GM12878 (cell line): ENCODE results near the gene MYL7. TPM values are rescaled to one million over a fixed set of nuclear protein-coding genes. Genes with fewer than 3 reads are reported as not detected.

Source experiments
- ATAC-seq: fragments of 200-7000 bp; cut with Tn5 transposase; 3 replicates; pipeline ENCODE4 v1.9.1; 2020; ENCODE audit warnings: mild to moderate bottlenecking, moderate library complexity
- BruUV-seq: library from RNA; stranded (reverse); fragments of 400-500 nt; replicated peaks from 2 replicates; lab custom pipeline; 2021; lab: Mats Ljungman, UMichigan
- CTCF ChIA-PET: fragments of 300-600 bp; sonication (Branson Sonifier 250); formaldehyde crosslinking; extraction: SDS; loops from one replicate; lab custom pipeline; 2021; ENCODE audit warnings: inconsistent platforms; lab: Yijun Ruan, JAX
- POLR2A ChIA-PET: fragments of 350-600 bp; formaldehyde crosslinking; extraction: SDS; loops from one replicate; lab custom pipeline; 2021; ENCODE audit warnings: inconsistent platforms; lab: Charles Lee
- RAD21 ChIA-PET: fragments of 300-600 bp; sonication (Branson Sonifier 250); formaldehyde crosslinking; loops from one replicate; lab custom pipeline; 2023; ENCODE audit warnings: antibody characterized with exemption; ENCODE audit not compliant: unreplicated experiment; lab: Charles Lee
- SMC1A ChIA-PET: fragments of 300-600 bp; sonication (Branson Sonifier 250); formaldehyde crosslinking; loops from one replicate; lab custom pipeline; 2023; ENCODE audit not compliant: unreplicated experiment, uncharacterized antibody; lab: Charles Lee
- DNase-seq: peaks from one replicate; pipeline ENCODE4 v3.0.0-alpha.2; 2011; ENCODE audit warnings: low read depth, low spot score
- FAIRE-seq: peaks from 3 replicates; lab custom pipeline; 2011; peaks lifted over from hg19 to GRCh38; lab: Jason Lieb, UNC
- H2AFZ ChIP-seq: 2 replicates; pipeline ENCODE4 v1.6.0; 2011; ENCODE audit warnings: low read depth, low read length, control low read depth; ENCODE audit not compliant: control insufficient read depth
- H3K27ac ChIP-seq: 2 replicates; pipeline ENCODE4 v1.5.1; 2011; ENCODE audit warnings: control low read depth; ENCODE audit not compliant: control insufficient read depth, insufficient read depth
- H3K27me3 ChIP-seq, 2 experiments: replicated peaks in 1 of 2; 2 replicates each; pipeline versions ENCODE4 v1.6.0 to v1.6.1; 2011; ENCODE audit warnings: low read length in 1 of 2; ENCODE audit not compliant: control insufficient read depth in 2 of 2, insufficient read depth in 2 of 2
- H3K36me3 ChIP-seq, 2 experiments: 2 replicates each; pipeline ENCODE4 v1.5.1; 2011; ENCODE audit warnings: low read length in 1 of 2; ENCODE audit not compliant: control insufficient read depth in 2 of 2, insufficient read depth in 2 of 2
- H3K4me1 ChIP-seq: 2 replicates; pipeline ENCODE4 v1.6.1; 2011; ENCODE audit warnings: mild to moderate bottlenecking, low read length, moderate library complexity, mixed read lengths; ENCODE audit not compliant: control insufficient read depth, insufficient read depth
- H3K4me2 ChIP-seq: 2 replicates; pipeline ENCODE4 v1.6.0; 2011; ENCODE audit warnings: control low read depth; ENCODE audit not compliant: control insufficient read depth, insufficient read depth
- H3K4me3 ChIP-seq: fragments of 200-600 bp; sonication (generic); 2 replicates; pipeline ENCODE4 v1.5.1; 2016
- H3K79me2 ChIP-seq: 2 replicates; pipeline ENCODE4 v1.6.0; 2011; ENCODE audit warnings: low read length; ENCODE audit not compliant: control insufficient read depth, insufficient read depth
- H3K9ac ChIP-seq: 2 replicates; pipeline ENCODE4 v1.8.0; 2011; ENCODE audit warnings: low read length, control low read depth, mixed read lengths; ENCODE audit not compliant: control insufficient read depth, insufficient read depth
- H3K9me3 ChIP-seq: replicated peaks from 3 replicates; pipeline ENCODE4 v1.5.1; 2011; ENCODE audit warnings: mild to moderate bottlenecking, low read length; ENCODE audit not compliant: control insufficient read depth, insufficient read depth
- H4K20me1 ChIP-seq: 2 replicates; pipeline ENCODE4 v1.6.0; 2011; ENCODE audit not compliant: control insufficient read depth, insufficient read depth
- EGR1 ChIP-seq, 2 experiments: IDR thresholded peaks; 1 replicate in 1 of 2; 2 replicates in 1 of 2; pipeline ENCODE4 v1.6.1; 2011 to 2012; ENCODE audit warnings: low read depth in 2 of 2, low read length in 2 of 2, borderline replicate concordance in 1 of 2, mild to moderate bottlenecking in 1 of 2, moderate library complexity in 1 of 2
- EP300 ChIP-seq, 2 experiments: fragments of 150-350 bp in 1 of 2; IDR thresholded peaks; 2 replicates each; pipeline ENCODE4 v1.6.1; 2011 to 2012; ENCODE audit warnings: low read depth in 2 of 2, low read length in 2 of 2, borderline replicate concordance in 1 of 2, improper control_type of control experiment in 1 of 2, inconsistent platforms in 1 of 2; ENCODE audit not compliant: control insufficient read depth in 1 of 2
- IKZF2 ChIP-seq, 2 experiments: fragments of 450-650 bp; IDR thresholded peaks; 2 replicates each; pipeline ENCODE4 v1.6.1; 2017; ENCODE audit warnings: mild to moderate bottlenecking in 2 of 2, moderate library complexity in 2 of 2
- MLLT1 ChIP-seq: fragments of 450-650 bp; IDR thresholded peaks from 2 replicates; pipeline ENCODE4 v1.6.1; 2016; ENCODE audit warnings: mild to moderate bottlenecking
- MXI1 ChIP-seq: fragments of 150-350 bp; IDR thresholded peaks from 2 replicates; pipeline ENCODE4 v1.6.1; 2011; ENCODE audit warnings: low read depth, mild to moderate bottlenecking, inconsistent platforms, low read length, improper control_type of control experiment
- SMAD5 ChIP-seq: IDR thresholded peaks from 2 replicates; pipeline ENCODE4 v1.6.1; 2016; ENCODE audit warnings: antibody characterized with exemption, low read depth
- WGBS: methylation state at CpG from one replicate; pipeline ENCODE4 v1.1.6; 2016; ENCODE audit warnings: low lambda C conversion rate; ENCODE audit not compliant: insufficient replicate concordance, insufficient coverage; ENCODE audit errors: missing lambda C conversion rate; 5-methylcytosine and 5-hydroxymethylcytosine counted together
- in situ Hi-C: fragments of 300-500 bp; cut with MboI; formaldehyde crosslinking; loops from 9 replicates; pipeline ENCODE4 v1.14.3; 2018; ENCODE audit warnings: mixed read lengths
- intact Hi-C: fragments of 100-400 bp; cut with micrococcal nuclease; formaldehyde crosslinking; loops from one replicate; pipeline ENCODE4 v1.14.2; 2022; ENCODE audit not compliant: unreplicated experiment
- polyA plus RNA-seq, 11 experiments: library from polyadenylated mRNA; depleted of rRNA in 4 of 11; unstranded in 6 of 11; stranded (reverse) in 5 of 11; fragments of >200 nt; fragmentation: Nextera tagmentation in 4 of 11; fragmentation: Illumina TruSeq in 1 of 11; extraction: Ambion mirVana in 4 of 11; extraction: Trizol in 1 of 11; gene quantifications; 1 replicate in 1 of 11; 2 replicates in 10 of 11; pipeline versions ENCODE4 v1.2.1 to v1.2.3, GENCODE V29; 2011 to 2016; ENCODE audit warnings: inconsistent platforms in 2 of 11, missing spikeins in 2 of 11, low read depth in 1 of 11
- total RNA-seq, 4 experiments: library from RNA; depleted of rRNA in 3 of 4; stranded (reverse); fragments of >200 nt in 3 of 4; fragmentation: Illumina TruSeq in 1 of 4; extraction: Trizol in 1 of 4; gene quantifications; 2 replicates each; pipeline versions ENCODE4 v1.2.1 to v1.2.3, GENCODE V29; 2013 to 2021
- TF ChIP-seq, protein P1 (sequence below): fragments of 450-650 bp; IDR thresholded peaks from 2 replicates; pipeline ENCODE4 v1.6.1; 2018; ENCODE audit warnings: borderline replicate concordance, mild to moderate bottlenecking; ENCODE audit not compliant: partially characterized antibody
- TF ChIP-seq, protein P2 (sequence below): IDR thresholded peaks from 2 replicates; pipeline ENCODE4 v1.6.1; 2012; ENCODE audit warnings: low read depth, low read length, improper control_type of control experiment

Gene MYL7
- total and polyA plus RNA-seq, 10 of the 15 experiments (the other 5 are each of a cell fraction or from before 2014, with no cell fraction given), result 1.9 TPM; not detected in 9

DNA sequence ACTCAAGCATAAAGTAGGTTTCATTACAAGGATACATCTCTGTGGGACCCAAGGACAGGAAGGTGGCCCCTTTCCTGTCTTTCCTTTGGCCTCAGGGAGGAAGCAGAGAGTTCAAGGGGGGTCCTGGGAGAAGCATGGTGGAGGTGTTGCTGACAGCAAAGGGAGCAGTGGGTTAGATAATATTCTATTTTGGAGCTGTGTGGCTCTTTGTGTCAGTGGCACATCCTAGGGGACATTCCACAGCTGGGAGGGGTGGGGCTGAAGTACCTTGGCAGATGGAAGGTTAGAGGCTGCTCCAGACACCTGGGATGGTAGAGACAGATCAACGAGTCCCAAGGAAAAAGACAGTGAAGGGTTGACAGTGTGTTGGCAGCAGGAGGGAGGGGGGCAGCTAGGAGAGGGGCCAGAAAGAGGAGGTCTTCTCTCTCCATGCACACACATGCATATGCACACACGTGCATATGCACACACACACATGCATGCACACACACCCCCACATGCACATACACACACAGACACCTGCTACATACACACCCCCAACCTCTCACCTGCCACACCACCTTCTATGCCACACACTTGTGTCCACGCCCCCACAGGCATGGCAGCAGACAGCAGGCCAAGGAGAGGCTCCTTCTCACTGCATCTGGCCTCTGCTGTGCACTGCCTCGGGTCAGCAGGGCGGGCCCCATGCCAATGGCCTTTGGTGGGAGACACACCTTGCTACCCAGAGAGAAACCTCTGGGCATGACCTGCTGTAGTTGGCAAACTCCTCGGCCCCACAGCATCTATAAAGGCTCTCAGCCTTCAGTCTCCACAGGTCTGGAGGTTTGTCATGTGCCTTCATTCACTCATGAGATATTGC, 12.2 kb downstream of the MYL7 start:
- Histone ChIP-seq H3K9me3 (no peaks in the 10 kb centered on the region), H3K4me2 (no peak overlapping the region), H3K27ac (no peak overlapping the region), H3K4me3 (no peak overlapping the region), H3K27me3 (no peaks in the 10 kb centered on the region; a peak in 1 of 4 replicates), H4K20me1 (no peaks in the 10 kb centered on the region), H3K9ac (no peak overlapping the region), H3K36me3 (no peaks in the 10 kb centered on the region), H3K4me1 (peaks cover 2% of the 10 kb centered on the region), H2AFZ (no peak overlapping the region), H3K79me2 (no peaks in the 10 kb centered on the region)
- in situ Hi-C loops (no loop called here), intact Hi-C loops (no loop called here)
- BruUV-seq, result no TSS peak
- POLR2A ChIA-PET, result no interaction called here
- CTCF ChIA-PET, result interaction anchor here (0.9 kb wide), 1 partner anchor 351 kb away, joined by 3 read pairs; no protein-coding TSS in a partner anchor
- no peak; the same call in 2 of the 3 replicates for ATAC-seq
- TF ChIP-seq SMAD5, result no peak
- RAD21 ChIA-PET, result no interaction called here
- FAIRE-seq, result no peak
- DNase-seq, result no peak
- SMC1A ChIA-PET, result no interaction called here
- WGBS, result 1% methylated on average over 6 of the region's 6 CpGs

- in situ Hi-C loops (no loop called here), intact Hi-C loops (no loop called here)
- DNase-seq (no peak), FAIRE-seq (no peak), ATAC-seq (no peak)
- ChIA-PET RAD21 (interaction anchor here (0.6 to 1.2 kb wide), 2 partner anchors 46 to 107 kb away, joined by 3 read pairs; no protein-coding TSS in a partner anchor), CTCF (no interaction called here), SMC1A (interaction anchor here (1.1 kb wide), 1 partner anchor 35 kb away, joined by 3 read pairs; no protein-coding TSS in a partner anchor), POLR2A (no interaction called here)
- Histone ChIP-seq H4K20me1 (no peaks in the 10 kb centered on the region), H2AFZ (no peak overlapping the region), H3K4me3 (no peak overlapping the region), H3K4me2 (no peak overlapping the region), H3K9ac (no peak overlapping the region), H3K79me2 (peaks cover 11% of the 10 kb centered on the region), H3K36me3 (no peaks in the 10 kb centered on the region), H3K27me3 (no peaks in the 10 kb centered on the region; a peak in 1 of 4 replicates), H3K4me1 (peaks cover 6% of the 10 kb centered on the region), H3K9me3 (no peaks in the 10 kb centered on the region), H3K27ac (no peak overlapping the region)
- BruUV-seq, result no TSS peak
- TF ChIP-seq IKZF2 (IDR thresholded peaks at IDR 0.05) (no peak), EP300 (IDR thresholded peaks at IDR 0.05; ENCODE audit: borderline replicate concordance in 1 of 2, control insufficient read depth in 1 of 2, low read depth in 2 of 2, low read length in 2 of 2) (no peak), EGR1 (IDR thresholded peaks at IDR 0.05; ENCODE audit: borderline replicate concordance in 1 of 2, low read depth in 2 of 2, low read length in 2 of 2) (no peak), MXI1 (no peak), MLLT1 (no peak)
- TF ChIP-seq, protein P1, sequence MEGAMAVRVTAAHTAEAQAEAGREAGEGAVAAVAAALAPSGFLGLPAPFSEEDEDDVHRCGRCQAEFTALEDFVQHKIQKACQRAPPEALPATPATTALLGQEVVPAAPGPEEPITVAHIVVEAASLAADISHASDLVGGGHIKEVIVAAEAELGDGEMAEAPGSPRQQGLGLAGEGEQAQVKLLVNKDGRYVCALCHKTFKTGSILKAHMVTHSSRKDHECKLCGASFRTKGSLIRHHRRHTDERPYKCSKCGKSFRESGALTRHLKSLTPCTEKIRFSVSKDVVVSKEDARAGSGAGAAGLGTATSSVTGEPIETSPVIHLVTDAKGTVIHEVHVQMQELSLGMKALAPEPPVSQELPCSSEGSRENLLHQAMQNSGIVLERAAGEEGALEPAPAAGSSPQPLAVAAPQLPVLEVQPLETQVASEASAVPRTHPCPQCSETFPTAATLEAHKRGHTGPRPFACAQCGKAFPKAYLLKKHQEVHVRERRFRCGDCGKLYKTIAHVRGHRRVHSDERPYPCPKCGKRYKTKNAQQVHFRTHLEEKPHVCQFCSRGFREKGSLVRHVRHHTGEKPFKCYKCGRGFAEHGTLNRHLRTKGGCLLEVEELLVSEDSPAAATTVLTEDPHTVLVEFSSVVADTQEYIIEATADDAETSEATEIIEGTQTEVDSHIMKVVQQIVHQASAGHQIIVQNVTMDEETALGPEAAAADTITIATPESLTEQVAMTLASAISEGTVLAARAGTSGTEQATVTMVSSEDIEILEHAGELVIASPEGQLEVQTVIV, result no peak
- TF ChIP-seq, protein P2, sequence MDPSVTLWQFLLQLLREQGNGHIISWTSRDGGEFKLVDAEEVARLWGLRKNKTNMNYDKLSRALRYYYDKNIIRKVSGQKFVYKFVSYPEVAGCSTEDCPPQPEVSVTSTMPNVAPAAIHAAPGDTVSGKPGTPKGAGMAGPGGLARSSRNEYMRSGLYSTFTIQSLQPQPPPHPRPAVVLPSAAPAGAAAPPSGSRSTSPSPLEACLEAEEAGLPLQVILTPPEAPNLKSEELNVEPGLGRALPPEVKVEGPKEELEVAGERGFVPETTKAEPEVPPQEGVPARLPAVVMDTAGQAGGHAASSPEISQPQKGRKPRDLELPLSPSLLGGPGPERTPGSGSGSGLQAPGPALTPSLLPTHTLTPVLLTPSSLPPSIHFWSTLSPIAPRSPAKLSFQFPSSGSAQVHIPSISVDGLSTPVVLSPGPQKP, result no peak
These were observed 14.0 kb downstream of the MYL7 start for GRCh38 chr7:44127161-44127560.
